Stimulated activated CD8-positive, alpha-beta memory T cell treated with anti-CD3 and anti-CD28 coated beads, Interleukin-7, amount 100 ng/mL, for 48 hours (primary cell): Measurements from ENCODE around the gene CST7.

Source experiments
- DNase-seq, 2 donors: peaks; one replicate each; pipeline ENCODE4 v3.0.0-alpha.2; 2020; ENCODE audit warnings: low read depth in 1 of 2; ENCODE audit errors: extremely low read depth in 1 of 2

The CST7 gene

GRCh38 chr20:24950128-24950835, 1.2 kb downstream of the CST7 start:
- no peak for DNase-seq

- DNase-seq, result no peak
These were observed 1.9 kb downstream of the CST7 start for GRCh38 chr20:24950836-24951525.

DNA sequence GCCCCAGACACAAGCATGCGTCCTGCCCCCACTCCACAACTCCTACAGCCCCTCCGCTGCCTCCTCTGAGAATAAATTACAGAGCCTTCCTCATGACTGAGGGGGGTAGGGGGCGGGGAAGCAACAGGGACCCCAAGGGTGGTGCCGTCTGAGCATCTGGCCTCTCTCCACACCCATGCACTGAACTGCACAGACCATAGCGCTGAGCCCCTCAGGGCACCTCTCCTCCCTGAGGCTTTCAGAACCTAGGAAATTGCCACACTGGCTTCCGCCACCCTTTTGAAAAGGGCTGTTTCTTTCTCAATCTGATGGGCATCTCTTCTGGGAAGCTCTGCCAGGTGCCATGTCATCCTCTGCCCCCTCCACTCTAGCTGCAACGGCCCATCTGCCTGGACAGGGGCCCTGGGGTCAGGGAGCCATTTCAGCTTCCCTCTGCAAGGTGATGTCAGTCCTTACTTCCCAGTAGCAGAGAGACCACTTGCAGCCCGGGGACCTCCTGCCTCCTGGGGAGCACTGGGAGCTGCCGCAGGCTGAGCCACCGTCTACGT, 2.5 kb downstream of the CST7 start:
- no peak for DNase-seq

DNA sequence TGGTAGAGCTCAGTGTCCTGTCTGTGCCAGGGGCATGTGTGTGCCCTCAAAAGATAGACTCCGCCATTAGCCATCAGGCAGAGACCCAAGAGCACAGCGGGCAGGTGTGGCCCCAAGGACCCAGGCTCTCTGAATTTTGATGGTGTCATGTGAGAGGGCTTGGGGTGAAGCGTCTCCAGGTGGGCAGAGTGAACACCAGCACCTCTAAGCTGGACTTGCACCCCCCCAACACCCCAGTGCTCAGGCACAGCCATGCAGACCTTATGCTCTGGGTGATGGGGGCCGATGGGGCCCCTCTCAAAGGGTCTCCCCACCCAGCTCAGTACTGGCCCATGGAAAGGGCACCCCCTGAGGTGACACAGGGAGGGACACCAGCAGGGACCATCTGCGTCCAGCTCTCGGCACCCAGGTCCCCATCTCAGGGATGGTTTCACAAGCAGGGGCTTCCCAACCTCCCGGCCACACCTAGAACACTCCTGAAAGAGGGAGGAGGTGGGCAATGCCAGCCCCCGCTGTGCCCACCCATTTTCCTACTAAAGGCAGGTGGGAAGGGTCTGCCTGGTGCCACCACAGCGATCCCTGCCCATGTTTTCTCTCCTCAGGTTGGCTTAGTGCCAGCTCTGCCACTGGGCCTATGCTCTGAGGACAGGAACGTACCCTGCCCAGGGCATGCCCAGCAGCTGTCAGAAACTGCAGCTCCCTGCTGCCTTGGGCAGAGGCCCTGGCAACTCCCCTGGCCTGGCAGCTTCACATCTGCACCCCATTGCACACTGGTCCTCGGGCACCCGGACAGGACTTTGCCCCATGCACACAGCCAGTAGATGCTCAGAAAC, 3.5 kb downstream of the CST7 start:
- DNase-seq, result no peak

DNA sequence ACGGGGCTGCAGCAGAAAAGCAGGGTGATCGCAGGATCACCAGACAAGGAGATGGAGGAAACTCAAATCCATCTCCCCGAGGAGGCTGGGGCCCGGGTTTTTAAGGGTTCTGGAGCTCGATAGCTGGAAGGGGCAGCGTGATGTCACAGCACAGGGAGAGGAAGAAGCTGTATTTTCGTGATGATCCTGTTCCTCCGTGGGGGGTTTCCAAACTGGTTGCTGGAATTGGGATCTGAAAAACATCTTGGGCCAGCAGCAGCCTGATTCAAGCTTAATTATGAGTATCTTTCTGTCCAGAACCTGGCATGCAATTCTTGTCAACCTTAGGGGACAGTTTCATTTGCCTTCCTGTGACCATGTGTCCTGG, 4.1 kb downstream of the CST7 start:
- no peak for DNase-seq

GRCh38 chr20:24953621-24954133, 4.6 kb downstream of the CST7 start:
- DNase-seq, result no peak

GRCh38 chr20:24954151-24954550, 5.1 kb downstream of the CST7 start:
- DNase-seq, result no peak

- DNase-seq, result no peak
These were observed 5.5 kb downstream of the CST7 start for GRCh38 chr20:24954566-24954965.

GRCh38 chr20:24955045-24955444, 6.0 kb downstream of the CST7 start:
- DNase-seq, result no peak

DNA sequence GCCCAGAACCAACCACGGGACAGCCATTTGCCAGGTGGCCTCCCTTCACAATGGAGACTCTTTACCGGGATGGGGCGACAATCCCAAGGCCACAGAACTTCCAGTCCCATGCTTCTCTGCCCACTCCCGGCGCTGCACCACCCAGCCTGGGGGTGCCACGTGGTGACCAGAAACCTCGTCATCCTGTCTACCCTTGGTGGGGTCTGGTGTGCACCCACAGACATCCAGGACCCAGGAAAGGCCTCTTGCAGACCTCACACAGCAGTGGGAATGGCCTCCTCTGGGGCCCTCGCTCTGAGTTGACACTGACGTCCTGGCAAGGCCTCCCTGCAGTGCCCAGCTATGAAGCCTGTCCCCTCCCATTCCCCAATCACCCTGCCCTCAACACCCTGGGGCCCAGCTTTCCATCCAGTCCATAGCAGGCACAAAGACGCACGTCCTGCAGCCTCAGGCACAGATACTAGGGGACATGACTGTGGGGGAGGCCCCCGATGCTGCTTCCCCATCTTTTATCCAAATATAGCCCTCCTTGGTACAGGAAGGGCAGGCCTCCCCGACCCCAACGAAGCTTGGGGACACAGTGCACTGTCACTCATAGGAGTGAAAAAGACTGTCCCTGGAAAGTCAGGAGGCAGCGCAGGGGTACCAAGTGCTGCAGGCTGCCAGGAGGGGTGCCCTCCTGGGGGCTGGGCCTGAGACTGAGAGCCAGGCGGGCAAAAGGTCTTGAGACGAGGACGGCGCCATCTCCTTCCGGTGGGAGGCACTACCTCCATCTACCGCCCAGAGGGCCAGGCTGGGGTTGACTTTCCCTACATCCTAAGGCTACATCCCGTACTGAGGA, 7.2 kb downstream of the CST7 start:
- DNase-seq, result no peak

GRCh38 chr20:24957326-24958016, 8.4 kb downstream of the CST7 start:
- DNase-seq, result no peak

DNA sequence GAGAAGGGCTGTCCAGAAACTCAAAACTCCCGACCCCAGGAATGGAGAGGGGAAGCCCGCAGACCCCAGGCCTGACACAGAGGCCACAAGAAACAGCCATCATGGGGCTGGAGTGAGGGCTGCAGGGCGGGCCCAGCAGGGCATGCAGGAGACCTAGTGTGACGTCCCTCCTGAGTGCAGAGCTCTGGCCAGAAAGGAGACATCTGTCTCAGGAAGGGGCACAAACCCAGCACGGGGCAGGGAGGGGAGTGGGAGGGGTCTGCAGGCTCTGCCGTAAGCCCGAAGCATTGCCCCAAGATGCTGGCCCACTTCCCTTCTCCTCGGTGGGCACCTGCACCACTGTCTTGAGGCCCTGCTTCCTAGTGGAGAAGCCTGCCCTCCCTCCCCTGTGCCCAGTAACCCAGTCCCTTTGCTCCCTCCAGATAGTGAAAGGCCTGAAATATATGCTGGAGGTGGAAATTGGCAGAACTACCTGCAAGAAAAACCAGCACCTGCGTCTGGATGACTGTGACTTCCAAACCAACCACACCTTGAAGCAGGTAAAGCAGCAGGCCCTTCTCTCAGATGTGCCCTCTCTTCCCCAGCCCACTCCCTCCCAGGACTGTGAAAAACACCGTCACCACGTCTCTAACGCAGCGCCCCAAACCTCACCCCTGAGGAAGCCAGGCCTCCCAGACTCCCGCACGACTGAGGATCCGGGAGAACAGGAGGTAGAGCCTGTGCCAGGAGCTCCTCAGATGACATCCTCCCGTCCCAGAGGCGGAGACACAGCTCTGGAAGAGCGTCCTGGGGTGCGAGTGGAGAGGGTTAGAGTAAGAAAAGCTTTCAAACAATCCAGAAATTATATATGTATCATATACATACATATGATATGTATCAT, 9.7 kb downstream of the CST7 start:
- no peak for DNase-seq

DNA sequence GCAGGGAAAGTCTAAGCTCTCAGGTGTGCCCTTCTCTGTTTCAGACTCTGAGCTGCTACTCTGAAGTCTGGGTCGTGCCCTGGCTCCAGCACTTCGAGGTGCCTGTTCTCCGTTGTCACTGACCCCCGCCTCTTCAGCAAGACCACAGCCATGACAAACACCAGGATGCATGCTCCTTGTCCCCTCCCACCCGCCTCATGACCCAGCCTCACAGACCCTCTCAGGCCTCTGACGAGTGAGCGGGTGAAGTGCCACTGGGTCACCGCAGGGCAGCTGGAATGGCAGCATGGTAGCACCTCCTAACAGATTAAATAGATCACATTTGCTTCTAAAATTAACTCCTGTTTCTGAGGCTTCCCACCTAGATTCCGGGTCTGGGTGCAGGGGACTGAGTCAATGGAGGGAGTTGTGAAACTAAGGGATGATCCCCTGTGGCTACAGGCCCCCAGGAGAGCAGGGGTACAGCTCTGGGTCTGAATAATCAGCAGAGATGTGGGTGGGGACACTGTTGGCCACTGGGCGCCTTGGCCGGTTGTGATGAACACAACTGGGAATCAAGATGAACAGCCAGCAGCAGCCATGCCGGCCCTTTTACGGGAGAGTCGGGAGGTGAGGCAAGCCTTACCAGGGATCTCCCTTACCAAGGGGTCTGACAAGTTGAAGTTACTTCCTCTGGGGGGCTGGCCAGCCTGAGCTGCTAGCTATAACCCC, 10.7 kb downstream of the CST7 start:
- DNase-seq, result no peak

- DNase-seq, result no peak
These were observed 11.3 kb downstream of the CST7 start for GRCh38 chr20:24960302-24960801.

- DNase-seq, result no peak
These were observed 11.8 kb downstream of the CST7 start for GRCh38 chr20:24960861-24961260.

DNA sequence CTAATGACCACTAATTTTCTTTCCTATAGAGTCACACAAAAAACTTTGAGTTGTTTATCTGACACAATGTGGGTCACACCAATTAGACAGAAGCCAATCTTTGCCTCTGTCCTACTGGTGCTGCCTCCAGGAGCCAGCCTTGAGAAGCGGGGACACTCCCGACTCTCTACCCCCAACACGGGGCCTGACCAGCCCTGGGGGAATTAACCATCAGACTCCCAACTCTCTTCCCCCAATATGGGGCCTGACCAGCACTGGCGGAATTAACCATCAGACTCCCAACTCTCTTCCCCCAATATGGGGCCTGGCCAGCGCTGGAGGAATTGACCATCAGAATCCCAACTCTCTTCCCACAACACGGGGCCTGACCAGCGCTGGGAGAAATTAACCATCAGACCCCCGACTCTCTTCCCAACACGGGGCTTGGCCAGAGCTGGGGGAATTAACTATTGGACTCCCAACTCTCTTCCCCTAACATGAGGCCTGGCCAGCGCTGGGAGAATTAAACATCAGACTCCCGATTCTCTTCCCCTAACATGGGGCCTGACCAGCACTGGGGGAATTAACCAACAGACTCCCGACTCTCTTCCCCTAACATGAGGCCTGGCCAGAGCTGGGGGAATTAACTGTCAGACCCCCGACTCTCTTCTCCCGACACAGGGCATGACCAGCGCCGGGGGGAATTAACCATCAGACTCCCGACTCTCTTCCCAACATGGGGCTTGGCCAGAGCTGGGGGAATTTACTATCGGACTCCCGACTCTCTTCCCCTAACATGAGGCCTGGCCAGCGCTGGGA, 12.5 kb downstream of the CST7 start:
- no peak for DNase-seq

DNA sequence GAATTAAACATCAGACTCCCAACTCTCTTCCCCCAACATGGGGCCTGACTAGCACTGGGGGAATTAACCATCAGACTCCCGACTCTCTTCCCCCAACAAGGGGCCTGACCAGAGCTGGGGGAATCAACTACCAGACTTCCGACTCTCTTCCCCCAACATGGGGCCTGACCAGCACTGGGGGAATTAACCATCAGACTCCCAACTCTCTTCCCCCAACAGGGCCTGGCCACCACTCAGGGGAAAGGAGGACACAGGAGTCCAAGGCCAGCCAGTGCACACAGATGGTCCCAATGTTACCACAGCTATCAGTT, 13.1 kb downstream of the CST7 start:
- no peak for DNase-seq
